ENCODE measurements around the gene PA2G4.

DNA sequence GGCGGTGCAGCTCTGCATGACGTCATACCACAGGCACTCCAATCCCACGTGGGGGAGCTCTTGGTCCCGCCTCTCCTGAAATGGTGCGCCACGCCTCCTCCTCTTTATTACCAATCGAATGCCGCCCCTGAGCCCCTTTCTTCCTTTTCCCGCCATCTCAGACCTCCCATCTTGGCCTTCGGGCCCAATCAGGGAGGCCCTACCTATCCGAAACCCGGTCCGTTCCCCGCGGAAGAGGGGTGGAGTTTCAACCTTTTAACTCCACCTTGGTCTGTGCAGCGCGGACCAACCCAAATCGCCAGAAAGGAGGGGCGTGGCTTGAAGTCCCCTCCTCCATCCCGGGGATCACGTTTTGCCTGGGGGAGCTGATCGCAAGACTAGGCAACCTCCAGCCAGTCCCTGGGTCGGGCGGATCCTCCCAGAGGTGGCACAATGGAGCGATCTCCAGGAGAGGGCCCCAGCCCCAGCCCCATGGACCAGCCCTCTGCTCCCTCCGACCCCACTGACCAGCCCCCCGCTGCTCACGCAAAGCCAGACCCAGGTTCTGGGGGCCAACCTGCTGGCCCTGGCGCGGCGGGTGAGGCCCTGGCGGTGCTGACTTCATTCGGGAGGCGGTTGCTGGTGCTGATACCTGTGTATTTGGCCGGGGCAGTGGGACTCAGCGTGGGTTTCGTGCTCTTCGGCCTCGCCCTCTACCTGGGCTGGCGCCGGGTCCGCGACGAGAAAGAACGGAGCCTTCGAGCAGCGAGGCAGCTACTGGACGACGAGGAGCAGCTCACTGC, 23.7 kb downstream of the PA2G4 start, which contains the start of gene ESYT1:
- TF ChIP-seq, protein P1, sequence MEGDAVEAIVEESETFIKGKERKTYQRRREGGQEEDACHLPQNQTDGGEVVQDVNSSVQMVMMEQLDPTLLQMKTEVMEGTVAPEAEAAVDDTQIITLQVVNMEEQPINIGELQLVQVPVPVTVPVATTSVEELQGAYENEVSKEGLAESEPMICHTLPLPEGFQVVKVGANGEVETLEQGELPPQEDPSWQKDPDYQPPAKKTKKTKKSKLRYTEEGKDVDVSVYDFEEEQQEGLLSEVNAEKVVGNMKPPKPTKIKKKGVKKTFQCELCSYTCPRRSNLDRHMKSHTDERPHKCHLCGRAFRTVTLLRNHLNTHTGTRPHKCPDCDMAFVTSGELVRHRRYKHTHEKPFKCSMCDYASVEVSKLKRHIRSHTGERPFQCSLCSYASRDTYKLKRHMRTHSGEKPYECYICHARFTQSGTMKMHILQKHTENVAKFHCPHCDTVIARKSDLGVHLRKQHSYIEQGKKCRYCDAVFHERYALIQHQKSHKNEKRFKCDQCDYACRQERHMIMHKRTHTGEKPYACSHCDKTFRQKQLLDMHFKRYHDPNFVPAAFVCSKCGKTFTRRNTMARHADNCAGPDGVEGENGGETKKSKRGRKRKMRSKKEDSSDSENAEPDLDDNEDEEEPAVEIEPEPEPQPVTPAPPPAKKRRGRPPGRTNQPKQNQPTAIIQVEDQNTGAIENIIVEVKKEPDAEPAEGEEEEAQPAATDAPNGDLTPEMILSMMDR (IDR thresholded peaks at IDR 0.05): peak in 1 of 3 experiments; percentile 13
- TF ChIP-seq POLR2AphosphoS5 (IDR thresholded peaks at IDR 0.05): peak; percentile 99
